Neural crest cell (in vitro differentiated cells): ENCODE results near the gene FLYWCH1. TPM values are rescaled to one million over a fixed set of nuclear protein-coding genes. Genes with fewer than 3 reads are reported as not detected.

Experiments used
- DNase-seq: peaks from one replicate; pipeline ENCODE4 v3.0.0; 2021; ENCODE audit warnings: low read depth, mixed read lengths, low spot score
- H3K27ac Mint-ChIP-seq: one replicate; pipeline ENCODE4 v1.8.0; 2021; ENCODE audit warnings: mild to moderate bottlenecking, mixed read lengths; ENCODE audit not compliant: unreplicated experiment
- H3K27me3 Mint-ChIP-seq: 2 replicates; pipeline ENCODE4 v1.8.0; 2021; ENCODE audit warnings: low read depth, mild to moderate bottlenecking, mixed read lengths
- H3K36me3 Mint-ChIP-seq: 2 replicates; pipeline ENCODE4 v1.8.0; 2021; ENCODE audit warnings: low read depth, mild to moderate bottlenecking, mixed read lengths
- H3K4me1 Mint-ChIP-seq: 2 replicates; pipeline ENCODE4 v1.8.0; 2021; ENCODE audit warnings: mixed read lengths
- H3K4me3 Mint-ChIP-seq: one replicate; pipeline ENCODE4 v1.8.0; 2021; ENCODE audit warnings: mild to moderate bottlenecking, mixed read lengths
- H3K9me3 Mint-ChIP-seq: 2 replicates; pipeline ENCODE4 v1.8.0; 2021; ENCODE audit warnings: mixed read lengths
- total RNA-seq: library from RNA; stranded (reverse); gene quantifications from 2 replicates; pipeline ENCODE4 v1.2.1, GENCODE V29; 2021
- TF ChIP-seq, protein P1 (sequence below): fragments of 200-600 bp; sonication (generic); conservative IDR thresholded peaks from 2 replicates; pipeline ENCODE4 v1.5.0; 2021; ENCODE audit warnings: antibody characterized with exemption, mild to moderate bottlenecking

Gene FLYWCH1
- total RNA-seq, 1 donor from 2014 or later: 26.4 TPM

DNA sequence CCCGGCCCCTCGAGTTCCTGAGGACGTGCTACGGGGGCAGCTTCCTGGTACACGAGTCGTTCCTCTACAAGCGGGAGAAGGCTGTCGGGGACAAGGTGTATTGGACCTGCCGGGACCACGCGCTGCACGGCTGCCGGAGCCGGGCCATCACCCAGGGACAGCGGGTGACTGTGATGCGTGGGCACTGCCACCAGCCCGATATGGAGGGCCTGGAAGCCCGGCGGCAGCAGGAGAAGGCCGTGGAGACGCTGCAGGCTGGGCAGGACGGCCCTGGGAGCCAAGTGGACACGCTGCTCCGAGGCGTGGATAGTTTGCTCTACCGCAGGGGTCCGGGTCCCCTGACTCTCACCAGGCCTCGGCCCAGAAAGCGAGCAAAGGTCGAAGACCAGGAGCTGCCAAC is 21.4 kb downstream of the FLYWCH1 start:
- no peak overlapping the region for H3K27ac Mint-ChIP-seq
- no peak for DNase-seq
- H3K4me3 Mint-ChIP-seq: no peak overlapping the region
- H3K9me3 Mint-ChIP-seq: no peaks in the 10 kb centered on the region
- H3K36me3 Mint-ChIP-seq: no peaks in the 10 kb centered on the region
- H3K27me3 Mint-ChIP-seq: no peaks in the 10 kb centered on the region
- H3K4me1 Mint-ChIP-seq: no peaks in the 10 kb centered on the region
- TF ChIP-seq, protein P1, sequence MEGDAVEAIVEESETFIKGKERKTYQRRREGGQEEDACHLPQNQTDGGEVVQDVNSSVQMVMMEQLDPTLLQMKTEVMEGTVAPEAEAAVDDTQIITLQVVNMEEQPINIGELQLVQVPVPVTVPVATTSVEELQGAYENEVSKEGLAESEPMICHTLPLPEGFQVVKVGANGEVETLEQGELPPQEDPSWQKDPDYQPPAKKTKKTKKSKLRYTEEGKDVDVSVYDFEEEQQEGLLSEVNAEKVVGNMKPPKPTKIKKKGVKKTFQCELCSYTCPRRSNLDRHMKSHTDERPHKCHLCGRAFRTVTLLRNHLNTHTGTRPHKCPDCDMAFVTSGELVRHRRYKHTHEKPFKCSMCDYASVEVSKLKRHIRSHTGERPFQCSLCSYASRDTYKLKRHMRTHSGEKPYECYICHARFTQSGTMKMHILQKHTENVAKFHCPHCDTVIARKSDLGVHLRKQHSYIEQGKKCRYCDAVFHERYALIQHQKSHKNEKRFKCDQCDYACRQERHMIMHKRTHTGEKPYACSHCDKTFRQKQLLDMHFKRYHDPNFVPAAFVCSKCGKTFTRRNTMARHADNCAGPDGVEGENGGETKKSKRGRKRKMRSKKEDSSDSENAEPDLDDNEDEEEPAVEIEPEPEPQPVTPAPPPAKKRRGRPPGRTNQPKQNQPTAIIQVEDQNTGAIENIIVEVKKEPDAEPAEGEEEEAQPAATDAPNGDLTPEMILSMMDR: no peak

DNA sequence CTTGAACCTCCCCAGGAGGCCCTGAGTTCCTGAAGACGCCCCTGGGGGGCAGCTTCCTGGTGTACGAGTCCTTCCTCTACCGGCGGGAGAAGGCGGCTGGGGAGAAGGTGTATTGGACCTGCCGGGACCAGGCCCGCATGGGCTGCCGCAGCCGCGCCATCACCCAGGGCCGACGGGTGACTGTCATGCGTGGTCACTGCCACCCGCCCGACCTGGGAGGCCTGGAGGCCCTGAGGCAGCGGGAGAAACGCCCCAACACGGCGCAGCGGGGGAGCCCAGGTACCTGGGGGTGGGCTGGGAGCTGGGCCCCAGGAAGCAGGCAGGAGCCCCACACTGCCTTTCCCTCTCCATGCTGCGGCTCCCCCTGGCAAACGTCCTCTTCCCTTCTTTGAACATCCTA is 22.0 kb downstream of the FLYWCH1 start:
- Mint-ChIP-seq H3K4me3 (no peak overlapping the region), H3K27me3 (no peaks in the 10 kb centered on the region), H3K36me3 (no peaks in the 10 kb centered on the region), H3K4me1 (no peaks in the 10 kb centered on the region), H3K27ac (no peak overlapping the region), H3K9me3 (no peaks in the 10 kb centered on the region)
- TF ChIP-seq, protein P1: no peak
- DNase-seq: no peak

DNA sequence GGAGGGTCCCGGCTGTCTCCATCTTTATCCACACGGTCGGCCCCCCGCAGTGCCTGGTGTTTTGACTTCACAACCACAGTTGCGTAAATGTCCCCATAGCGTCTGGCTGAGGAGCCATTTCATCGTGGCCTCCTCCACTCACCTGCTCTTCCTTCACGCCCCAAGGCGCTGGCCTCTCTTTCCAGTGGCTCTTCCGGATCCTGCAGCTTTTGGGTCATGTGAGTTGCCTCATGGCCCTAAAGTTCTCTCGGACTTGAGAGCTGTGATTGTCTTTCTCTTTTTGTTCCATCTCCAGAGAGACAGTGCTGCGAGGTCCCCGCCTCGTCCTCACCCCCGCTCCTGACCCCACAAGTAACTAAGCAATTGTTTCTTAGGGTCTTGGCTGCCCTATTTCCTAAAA is 22.7 kb downstream of the FLYWCH1 start:
- TF ChIP-seq, protein P1: no peak
- Mint-ChIP-seq H3K4me3 (no peak overlapping the region), H3K27ac (no peak overlapping the region), H3K27me3 (no peaks in the 10 kb centered on the region), H3K36me3 (no peaks in the 10 kb centered on the region), H3K4me1 (no peaks in the 10 kb centered on the region), H3K9me3 (no peaks in the 10 kb centered on the region)
- no peak for DNase-seq

DNA sequence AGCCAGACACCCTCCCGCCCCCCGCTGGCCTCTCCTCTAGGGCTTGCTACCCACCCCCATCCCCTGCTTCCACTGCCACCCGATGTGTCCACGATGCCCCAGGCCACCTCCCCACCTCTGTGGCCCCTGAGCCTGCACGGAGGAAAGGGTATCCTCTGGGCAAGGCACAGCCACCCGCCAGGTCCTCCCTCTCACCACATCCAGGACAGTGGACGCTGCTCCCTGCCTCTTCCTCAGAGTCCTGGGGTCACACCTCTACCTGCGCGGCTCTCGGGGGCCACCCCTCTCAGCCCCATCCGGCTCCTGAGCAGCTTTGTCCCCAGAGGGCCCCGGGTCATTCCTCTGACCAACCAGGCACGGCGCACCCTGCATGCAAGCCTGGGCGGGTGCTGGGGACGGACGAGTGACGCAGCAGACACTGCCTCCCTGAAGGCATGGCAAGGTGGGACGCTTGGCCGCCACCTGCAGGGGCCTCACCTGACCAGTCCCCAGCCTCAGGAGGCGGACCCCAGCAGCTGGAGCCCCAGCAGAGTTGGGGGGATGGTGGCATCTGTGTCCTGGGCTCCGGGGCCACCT is 24.8 kb downstream of the FLYWCH1 start:
- H3K27me3 Mint-ChIP-seq: no peaks in the 10 kb centered on the region
- no peak for DNase-seq

DNA sequence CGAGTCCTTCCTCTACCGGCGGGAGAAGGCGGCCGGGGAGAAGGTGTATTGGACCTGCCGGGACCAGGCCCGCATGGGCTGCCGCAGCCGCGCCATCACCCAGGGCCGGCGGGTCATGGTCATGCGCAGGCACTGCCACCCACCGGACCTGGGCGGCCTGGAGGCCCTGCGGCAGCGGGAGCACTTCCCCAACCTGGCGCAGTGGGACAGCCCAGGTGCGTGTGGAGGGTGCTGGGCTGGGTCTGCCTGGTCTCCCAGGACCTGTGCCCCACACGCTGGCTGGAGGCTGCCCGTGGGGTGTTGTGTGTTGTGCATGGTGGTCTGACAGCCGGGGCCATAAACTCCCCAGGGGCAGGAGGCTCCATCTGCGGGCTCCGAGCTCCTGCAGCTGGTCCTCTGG is 25.4 kb downstream of the FLYWCH1 start:
- Mint-ChIP-seq H3K27me3 (no peaks in the 10 kb centered on the region), H3K4me1 (no peaks in the 10 kb centered on the region), H3K9me3 (no peaks in the 10 kb centered on the region), H3K27ac (no peak overlapping the region), H3K36me3 (no peaks in the 10 kb centered on the region), H3K4me3 (no peak overlapping the region)
- DNase-seq: no peak
- TF ChIP-seq, protein P1: no peak

More for the DNA sequence above, 24.8 kb downstream of the FLYWCH1 start:
- no peaks in the 10 kb centered on the region for H3K36me3 Mint-ChIP-seq
- TF ChIP-seq, protein P1: no peak
- H3K4me3 Mint-ChIP-seq: no peak overlapping the region
- H3K27ac Mint-ChIP-seq: no peak overlapping the region
- H3K9me3 Mint-ChIP-seq: no peaks in the 10 kb centered on the region
- H3K4me1 Mint-ChIP-seq: no peaks in the 10 kb centered on the region
